Measurements from ENCODE around the gene SGTB. TPM values are rescaled to one million over a fixed set of nuclear protein-coding genes. Genes with fewer than 3 reads are reported as not detected.
"Not testable (repeated sequence)": the region's sequence is repeated elsewhere in the genome, so short reads cannot be mapped to it uniquely, and the experiment has no call there.

SGTB gene
- total RNA-seq, 8 experiments from 2014 or later, result 2.8 to 35.3 (median 13.4) TPM

DNA sequence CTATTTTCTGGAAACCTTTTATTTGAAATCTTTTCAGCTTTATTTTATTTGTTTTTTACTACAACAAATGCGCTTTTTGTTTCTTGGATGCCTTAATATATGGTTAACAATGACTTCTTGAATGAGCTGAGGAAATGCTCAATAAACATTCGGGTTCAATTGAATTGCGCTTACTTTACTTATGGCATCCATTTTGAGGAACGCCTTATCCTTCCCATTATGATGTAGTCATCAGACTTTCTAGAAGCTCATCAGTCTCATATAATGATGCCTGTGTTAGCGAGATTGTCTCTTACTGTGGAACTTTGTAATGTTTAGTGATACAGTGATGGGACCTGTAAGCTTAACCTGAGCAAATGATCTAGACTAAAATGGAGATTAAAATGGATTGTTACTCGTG is 96.2 kb downstream of the SGTB start:
- no peak for ATAC-seq (replicated peaks in 6 of 8)
- Histone ChIP-seq H3K4me1 (replicated peaks in 1 of 2) (peaks cover 7 to 15% of the 10 kb centered on the region in 2 donors), H3K27ac (no peak overlapping the region), H3K4me3 (peak overlapping the region; percentile 53 to 90 (median 88))
- in situ Hi-C loops (cut with MboI; ENCODE audit: low pct_unique_long_range_greater_than_20kb in 2 of 9, low sequenced_read_pairs in 9 of 9, unreplicated experiment in 9 of 9), result no loop called here
- WGBS, 10 experiments, result 34 to 85% (median 49%) methylated on average over 3 to 6 of the region's 6 CpGs

DNA sequence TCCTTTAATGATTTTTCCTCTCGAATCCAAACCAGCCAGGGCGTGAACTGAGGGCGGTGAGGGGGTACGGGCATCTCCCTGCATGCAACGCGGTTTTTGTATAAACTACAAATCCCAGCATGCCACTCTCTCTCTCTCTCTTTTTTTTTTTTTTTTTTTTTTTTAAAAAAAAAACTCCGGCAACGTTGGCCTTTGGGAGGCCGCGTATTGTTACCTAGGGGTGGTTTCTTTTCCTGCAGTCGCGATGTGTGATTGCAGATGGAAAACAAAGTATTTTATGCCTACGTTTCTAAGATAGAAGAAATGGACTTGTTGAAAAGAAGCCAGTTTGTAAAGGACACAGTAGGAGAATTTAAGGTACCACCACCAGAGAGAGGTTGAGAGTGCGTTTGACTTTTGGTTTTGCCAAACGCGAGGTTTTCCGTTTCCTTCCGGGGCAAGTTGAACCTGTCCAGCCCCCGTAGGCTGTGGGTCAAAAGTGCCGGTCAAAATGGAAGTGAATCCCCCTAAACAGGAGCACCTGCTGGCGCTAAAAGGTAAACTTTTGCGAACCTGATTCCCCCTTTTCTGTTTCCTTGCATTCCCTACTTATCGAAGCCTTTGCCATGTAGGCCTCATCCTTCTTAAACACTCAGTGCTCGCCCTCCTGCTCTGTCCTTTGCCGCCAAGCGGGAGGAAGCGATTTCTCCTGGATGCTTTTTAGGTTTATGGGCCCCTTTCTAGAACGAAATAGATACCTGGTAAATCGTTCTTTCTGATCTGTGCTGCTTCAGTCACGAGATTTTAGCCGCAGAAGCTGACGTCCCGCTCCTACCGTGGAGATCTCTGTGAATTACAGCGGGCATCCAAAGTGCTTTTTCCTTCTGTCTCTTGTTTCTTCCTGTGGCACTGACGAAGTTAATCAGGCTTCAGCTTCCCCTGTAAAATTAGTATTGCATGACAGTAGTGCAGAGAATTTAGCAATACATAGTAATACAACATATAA is 97.0 kb downstream of the SGTB start, which contains the start of the genes SHLD3 and TRAPPC13:
Gene SHLD3, plus strand, starts transcription at position 457 of the 985 bp plus-strand sequence. CDS start 4,561 bp downstream, outside the sequence.
Gene TRAPPC13, plus strand, starts transcription at position 457 of the 985 bp plus-strand sequence. Its CDS starts 34 bp downstream, at position 491.
- ATAC-seq (replicated peaks in 6 of 8), result peak; percentile 72 to 88 (median 84)
- peaks cover 7 to 15% of the 10 kb centered on the region in 2 donors for H3K4me1 ChIP-seq (replicated peaks in 1 of 2)
- 0 to 2% (median 0%) methylated on average over 1 to 35 of the region's 36 CpGs for WGBS, 10 experiments
- H3K27ac ChIP-seq, result peak within 1 kb of the TSS; percentile 75 to 87
- peak within 1 kb of the TSS; percentile 53 to 90 (median 88) for H3K4me3 ChIP-seq
- in situ Hi-C loops (cut with MboI; ENCODE audit: low pct_unique_long_range_greater_than_20kb in 2 of 9, low sequenced_read_pairs in 9 of 9, unreplicated experiment in 9 of 9), result no loop called here

DNA sequence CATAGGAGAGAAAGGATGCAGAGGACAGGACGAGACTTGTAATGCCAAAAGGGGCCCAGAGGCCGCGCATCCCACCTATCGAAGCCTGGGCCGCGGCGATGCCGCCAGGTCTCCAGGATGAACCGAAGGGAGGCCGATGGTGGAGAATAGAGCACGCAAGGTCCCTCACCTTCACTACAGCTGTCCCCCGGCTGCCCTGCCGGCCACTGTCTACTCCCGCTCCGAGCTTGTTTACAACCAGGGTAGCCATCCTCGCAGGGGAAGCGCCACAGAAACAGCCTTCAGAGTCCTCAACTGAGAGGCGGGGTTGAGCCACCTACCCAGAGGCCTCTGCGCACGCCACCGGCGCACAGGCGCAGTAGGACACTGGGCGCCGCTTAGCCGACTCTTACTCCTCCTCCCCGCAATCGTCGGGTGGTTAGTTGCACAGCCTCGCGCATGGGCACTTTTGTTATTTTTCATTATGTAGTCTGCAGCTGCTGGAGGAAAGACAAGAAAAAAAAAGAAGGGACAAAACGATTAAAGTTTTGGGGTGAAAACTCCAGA is 97.8 kb downstream of the SGTB start, which contains the start of gene TRIM23:
Gene TRIM23, minus strand, starts transcription at position 309 of the 546 bp plus-strand sequence. Its CDS starts 59 bp downstream, at position 250.
- peak within 1 kb of the TSS; percentile 75 to 87 for H3K27ac ChIP-seq
- peaks cover 7 to 15% of the 10 kb centered on the region in 2 donors for H3K4me1 ChIP-seq (replicated peaks in 1 of 2)
- 0 to 1% (median 0%) methylated on average over 1 to 15 of the region's 32 CpGs; no CpG with 5 or more reads in 3 of the 10 experiments for WGBS, 10 experiments
- peak; percentile 92 to 98 (median 97) for ATAC-seq (replicated peaks in 6 of 8)
- in situ Hi-C loops (cut with MboI; ENCODE audit: low pct_unique_long_range_greater_than_20kb in 2 of 9, low sequenced_read_pairs in 9 of 9, unreplicated experiment in 9 of 9), result no loop called here
- H3K4me3 ChIP-seq, result peak within 1 kb of the TSS; percentile 53 to 90 (median 88)

DNA sequence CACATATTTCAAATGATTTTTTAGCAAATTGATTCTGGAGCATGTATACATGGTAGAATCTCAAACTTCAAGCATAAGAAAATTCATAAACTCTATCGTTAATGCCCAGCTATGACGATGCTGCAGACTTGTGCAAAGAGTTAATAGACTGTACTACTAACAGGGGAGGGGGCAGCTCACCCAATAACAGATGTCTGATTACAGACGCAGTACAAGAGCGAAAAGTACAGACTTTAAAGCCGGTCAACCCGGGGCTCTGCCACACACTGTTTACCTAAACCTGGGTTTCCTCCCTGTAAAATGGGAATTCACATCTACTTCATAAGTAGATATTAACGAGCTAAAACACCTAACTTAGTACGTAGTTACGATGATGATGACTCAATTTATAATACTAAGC is 98.4 kb downstream of the SGTB start:
- H3K4me1 ChIP-seq (replicated peaks in 1 of 2), result peaks cover 7 to 15% of the 10 kb centered on the region in 2 donors
- H3K4me3 ChIP-seq, result peak overlapping the region; percentile 53 to 90 (median 88)
- WGBS, 10 experiments, result 0 to 20% (median 12%) methylated on average over 1 to 9 of the region's 9 CpGs; no CpG with 5 or more reads in 2 of the 10 experiments
- no peak overlapping the region for H3K27ac ChIP-seq
- in situ Hi-C loops (cut with MboI; ENCODE audit: low pct_unique_long_range_greater_than_20kb in 2 of 9, low sequenced_read_pairs in 9 of 9, unreplicated experiment in 9 of 9), result no loop called here
- no peak for ATAC-seq (replicated peaks in 6 of 8)

DNA sequence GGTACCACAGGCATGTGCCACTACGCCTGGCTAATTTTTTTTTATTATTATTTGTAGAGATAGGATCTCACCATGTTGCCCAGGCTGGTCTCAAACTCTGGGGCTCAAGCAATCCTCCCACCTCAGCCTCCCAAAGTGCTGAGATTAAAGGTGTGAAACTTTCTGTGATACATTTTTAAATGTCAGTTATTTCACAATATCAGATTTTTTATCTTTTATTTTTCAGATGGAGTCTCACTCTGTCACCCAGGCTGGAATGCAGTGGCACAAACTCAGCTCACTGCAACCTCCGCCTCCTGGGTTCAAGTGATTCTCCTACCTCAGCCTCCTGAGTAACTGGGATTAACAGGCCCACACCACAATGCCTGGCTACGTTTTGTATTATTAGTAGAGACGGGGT is 99.9 kb downstream of the SGTB start:
- H3K4me1 ChIP-seq (replicated peaks in 1 of 2), result peaks cover 7 to 15% of the 10 kb centered on the region in 2 donors
- ATAC-seq (replicated peaks in 6 of 8); in situ Hi-C loops (cut with MboI; ENCODE audit: low pct_unique_long_range_greater_than_20kb in 2 of 9, low sequenced_read_pairs in 9 of 9, unreplicated experiment in 9 of 9); H3K27ac ChIP-seq; H3K4me3 ChIP-seq: not testable (repeated sequence)
- WGBS, 10 experiments, result 71 to 100% (median 83%) methylated on average over 1 to 4 of the region's 4 CpGs; no CpG with 5 or more reads in 1 of the 10 experiments

DNA sequence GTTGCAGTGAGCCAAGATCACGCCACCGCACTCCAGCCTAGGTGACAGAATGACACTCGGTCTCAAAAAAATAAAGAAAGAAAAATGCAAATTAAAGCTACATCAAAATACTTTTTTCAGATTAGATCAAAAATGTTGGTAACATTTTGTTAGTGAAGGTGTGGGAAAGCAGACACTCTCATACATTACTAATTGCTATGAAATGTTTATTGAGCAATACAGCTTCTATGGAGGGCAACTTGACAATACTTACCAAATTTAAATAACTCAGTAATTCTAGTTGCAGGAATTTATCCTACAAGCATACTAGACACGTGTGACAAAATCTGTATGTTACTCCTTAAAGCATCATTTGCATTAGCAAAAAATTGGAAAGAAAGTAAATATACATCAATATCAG is 101.9 kb downstream of the SGTB start:
- Histone ChIP-seq H3K4me1 (replicated peaks in 1 of 2) (peaks cover 7% of the 10 kb centered on the region in 2 donors), H3K27ac (no peak overlapping the region), H3K4me3 (no peak overlapping the region)
- in situ Hi-C loops (cut with MboI; ENCODE audit: low pct_unique_long_range_greater_than_20kb in 2 of 9, low sequenced_read_pairs in 9 of 9, unreplicated experiment in 9 of 9), result no loop called here
- no peak for ATAC-seq (replicated peaks in 6 of 8)
- WGBS, 10 experiments, result 68 to 100% (median 89%) methylated on average over 1 to 4 of the region's 4 CpGs

Other genes starting within 250 kb of the SGTB start
- 1 to 10 TPM in 7 of 8 experiments, under 1 TPM in 1; 0.80 to 5.1 (median 3.4) TPM for gene ADAMTS6, start 240.2 kb downstream of the SGTB start, total RNA-seq
- gene CENPK, start 158.9 kb downstream of the SGTB start, total RNA-seq, result 10 to 100 TPM in 3 of 8 experiments, 1 to 10 TPM in 5; 1.1 to 28.0 (median 5.0) TPM
- 10 to 100 TPM; 29.0 to 63.6 (median 40.0) TPM for gene PPWD1, start 158.8 kb downstream of the SGTB start, total RNA-seq
- 10 to 100 TPM; 14.2 to 32.9 (median 21.5) TPM for gene TRIM23, start 97.8 kb downstream of the SGTB start, total RNA-seq
- 1 to 10 TPM; 3.0 to 8.0 (median 5.0) TPM for gene SHLD3, start 97.1 kb downstream of the SGTB start, total RNA-seq
- 10 to 100 TPM; 23.4 to 29.7 (median 26.9) TPM for gene TRAPPC13, start 97.1 kb downstream of the SGTB start, total RNA-seq
- 10 to 100 TPM in 7 of 8 experiments, 1 to 10 TPM in 1; 9.2 to 24.6 (median 21.3) TPM for gene NLN, start 96 bp upstream of the SGTB start, total RNA-seq
- 10 to 100 TPM; 25.7 to 92.7 (median 43.9) TPM for gene ERBIN, start 204.5 kb upstream of the SGTB start, total RNA-seq

All from motor neuron (in vitro differentiated cells).